OCI-LY1 (cell line): ENCODE measurements around the gene CLEC19A.

ENCODE experiments used
- H2AFZ ChIP-seq: fragments of 200-600 bp; sonication (generic), shearing (Covaris generic); 2 replicates; pipeline ENCODE4 v1.6.0; 2014; ENCODE audit warnings: antibody characterized with exemption, mild to moderate bottlenecking, low read length
- H3F3A ChIP-seq: fragments of 200-600 bp; sonication (generic), shearing (Covaris generic); 2 replicates; pipeline ENCODE4 v1.6.0; 2014; ENCODE audit warnings: mild to moderate bottlenecking, antibody characterized with exemption, low read length, moderate library complexity; ENCODE audit not compliant: insufficient read depth
- H3K27ac ChIP-seq: fragments of 200-600 bp; sonication (generic); 2 replicates; pipeline ENCODE4 v1.5.1; 2014; ENCODE audit warnings: low read length, mixed run types, mild to moderate bottlenecking, low read depth; ENCODE audit not compliant: poor library complexity, severe bottlenecking
- H3K27me3 ChIP-seq: fragments of 200-600 bp; sonication (generic); 2 replicates; pipeline ENCODE4 v1.6.0; 2014; ENCODE audit warnings: antibody characterized with exemption, mild to moderate bottlenecking, low read length, moderate library complexity; ENCODE audit not compliant: insufficient read depth
- H3K36me3 ChIP-seq: fragments of 200-600 bp; sonication (generic); 2 replicates; pipeline ENCODE4 v1.6.1; 2014; ENCODE audit warnings: mild to moderate bottlenecking, antibody characterized with exemption, low read length, moderate library complexity, mixed read lengths; ENCODE audit not compliant: insufficient read depth
- H3K4me1 ChIP-seq: fragments of 200-600 bp; sonication (generic); 2 replicates; pipeline ENCODE4 v1.5.1; 2014; ENCODE audit warnings: mild to moderate bottlenecking, low read length, moderate library complexity; ENCODE audit not compliant: insufficient read depth, severe bottlenecking
- H3K4me2 ChIP-seq: fragments of 200-600 bp; sonication (generic), shearing (Covaris generic); 2 replicates; pipeline ENCODE4 v1.6.1; 2014; ENCODE audit warnings: low read length
- H3K4me3 ChIP-seq: fragments of 200-600 bp; sonication (generic); 2 replicates; pipeline ENCODE4 v1.5.1; 2014; ENCODE audit warnings: low read length, low read depth, mild to moderate bottlenecking, mixed read lengths; ENCODE audit not compliant: poor library complexity, severe bottlenecking
- H3K79me2 ChIP-seq: fragments of 200-600 bp; shearing (Covaris generic); 2 replicates; pipeline ENCODE4 v1.6.1; 2016; ENCODE audit warnings: mixed run types, low read length, mixed read lengths; ENCODE audit not compliant: insufficient read depth
- H3K9ac ChIP-seq: fragments of 200-600 bp; sonication (generic), shearing (Covaris generic); 2 replicates; pipeline ENCODE4 v1.6.1; 2014; ENCODE audit warnings: mild to moderate bottlenecking, low read length, mixed read lengths
- H3K9me2 ChIP-seq: fragments of 200-600 bp; sonication (generic), shearing (Covaris generic); 2 replicates; pipeline ENCODE4 v1.6.1; 2014; ENCODE audit warnings: low read depth, mild to moderate bottlenecking, low read length, mixed read lengths
- H3K9me3 ChIP-seq: fragments of 200-600 bp; shearing (Covaris generic); 2 replicates; pipeline ENCODE4 v1.6.1; 2014; ENCODE audit warnings: low read length, mixed read lengths
- H4K20me1 ChIP-seq: fragments of 200-600 bp; sonication (generic), shearing (Covaris generic); 2 replicates; pipeline ENCODE4 v1.6.0; 2016; ENCODE audit warnings: mild to moderate bottlenecking, low read length; ENCODE audit not compliant: insufficient read depth
- CTCF ChIP-seq: fragments of 200-600 bp; sonication (generic), shearing (Covaris generic); IDR thresholded peaks from 2 replicates; pipeline ENCODE4 v1.5.1; 2017; ENCODE audit warnings: mild to moderate bottlenecking, antibody characterized with exemption, low read length, moderate library complexity, mixed read lengths
- EZH2 ChIP-seq: fragments of 200-600 bp; sonication (generic), shearing (Covaris generic); IDR thresholded peaks from 2 replicates; pipeline ENCODE4 v1.8.0; 2017; ENCODE audit warnings: borderline replicate concordance, mixed run types, mild to moderate bottlenecking, antibody characterized with exemption, low read length, moderate library complexity, mixed read lengths

CLEC19A gene

DNA sequence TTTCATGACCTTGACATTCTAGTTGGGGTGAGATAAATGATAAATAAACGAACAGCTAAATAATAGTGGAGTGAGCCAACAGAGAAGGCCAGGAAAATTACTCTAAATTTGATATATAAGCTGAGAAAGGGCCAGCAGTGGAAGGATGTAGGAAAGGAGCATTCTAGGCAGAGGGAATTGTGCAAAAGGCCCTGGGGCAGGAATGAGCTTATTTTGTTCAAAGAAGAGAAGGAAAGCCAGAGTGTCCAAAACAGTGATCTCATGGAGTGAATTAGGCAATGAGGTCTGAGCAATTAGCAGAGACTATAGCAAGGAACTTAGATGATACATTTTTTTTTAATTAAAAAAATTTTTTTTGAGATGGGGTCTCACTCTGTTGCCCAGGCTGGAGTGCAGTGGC lies 43.3 kb upstream of the CLEC19A start:
- Histone ChIP-seq H3K4me3 (no peak overlapping the region), H3K79me2 (no peaks in the 10 kb centered on the region), H3K36me3 (no peaks in the 10 kb centered on the region), H3K9me3 (no peaks in the 10 kb centered on the region), H3K9me2 (no peaks in the 10 kb centered on the region), H4K20me1 (no peaks in the 10 kb centered on the region), H3F3A (no peaks in the 10 kb centered on the region), H3K27ac (no peak overlapping the region), H3K9ac (no peak overlapping the region), H3K4me2 (no peak overlapping the region), H2AFZ (no peak overlapping the region), H3K4me1 (no peaks in the 10 kb centered on the region), H3K27me3 (no peaks in the 10 kb centered on the region)
- TF ChIP-seq CTCF (no peak), EZH2 (no peak)

GRCh38 chr16:19242987-19243575 lies 42.5 kb upstream of the CLEC19A start:
- Histone ChIP-seq H3K4me1 (no peaks in the 10 kb centered on the region), H3K79me2 (no peaks in the 10 kb centered on the region), H4K20me1 (no peaks in the 10 kb centered on the region), H3K9ac (no peak overlapping the region), H3F3A (no peaks in the 10 kb centered on the region), H3K9me3 (no peaks in the 10 kb centered on the region), H3K9me2 (no peaks in the 10 kb centered on the region), H3K4me2 (no peak overlapping the region), H3K36me3 (no peaks in the 10 kb centered on the region), H3K27ac (no peak overlapping the region), H2AFZ (no peak overlapping the region), H3K4me3 (no peak overlapping the region), H3K27me3 (no peaks in the 10 kb centered on the region)
- TF ChIP-seq EZH2, result no peak
- no peak for TF ChIP-seq CTCF

- Histone ChIP-seq H3K9me2 (no peaks in the 10 kb centered on the region), H3K9ac (no peak overlapping the region), H3K27ac (no peak overlapping the region), H4K20me1 (no peaks in the 10 kb centered on the region), H3K9me3 (no peaks in the 10 kb centered on the region), H3K36me3 (no peaks in the 10 kb centered on the region), H3K4me3 (no peak overlapping the region), H2AFZ (no peak overlapping the region), H3K27me3 (no peaks in the 10 kb centered on the region), H3K4me2 (no peak overlapping the region), H3K79me2 (no peaks in the 10 kb centered on the region), H3K4me1 (no peaks in the 10 kb centered on the region), H3F3A (no peaks in the 10 kb centered on the region)
- TF ChIP-seq EZH2 (no peak), CTCF (no peak)
Measured at GRCh38 chr16:19245326-19245925, 40.1 kb upstream of the CLEC19A start.
